B cell (primary cell): ENCODE measurements around the gene RNF38.

Source experiments
- CTCF ChIP-seq: fragments of 200-600 bp; IDR thresholded peaks from one replicate; pipeline ENCODE4 v1.8.0; 2022; ENCODE audit warnings: antibody characterized with exemption, mild to moderate bottlenecking
- EZH2 ChIP-seq: IDR thresholded peaks from 2 replicates; pipeline ENCODE4 v1.6.1; 2012; ENCODE audit warnings: borderline replicate concordance, low read depth, mild to moderate bottlenecking, moderate library complexity, low read length; ENCODE audit not compliant: insufficient read depth, poor library complexity, severe bottlenecking

GRCh38 chr9:36448017-36448416, 47.9 kb upstream of the RNF38 start:
- TF ChIP-seq CTCF (no peak), EZH2 (no peak)
